ENCODE results near the gene ADORA2B.

Gene ADORA2B

GRCh38 chr17:16013943-16014407 lies 69.0 kb downstream of the ADORA2B start:
- peak; percentile 88 for ATAC-seq
- TF ChIP-seq BACH2 (CRISPR knock-in tag; IDR thresholded peaks at IDR 0.05; ENCODE audit: borderline replicate concordance), result no peak
- no peak for TF ChIP-seq ZFP30 (CRISPR knock-in tag; IDR thresholded peaks at IDR 0.05)
- no peak for TF ChIP-seq CSDC2 (CRISPR knock-in tag; IDR thresholded peaks at IDR 0.05)
- TF ChIP-seq PATZ1 (CRISPR knock-in tag; IDR thresholded peaks at IDR 0.05; ENCODE audit: borderline replicate concordance), result 0 out of 2 replicates have a peak, but pooled peaks have one; percentile 15
- no peak for TF ChIP-seq RARB (CRISPR knock-in tag; IDR thresholded peaks at IDR 0.05)
- TF ChIP-seq SNAI2 (CRISPR knock-in tag; IDR thresholded peaks at IDR 0.05), result no peak
- TF ChIP-seq OSR1 (CRISPR knock-in tag; IDR thresholded peaks at IDR 0.05), result no peak
- no peak for TF ChIP-seq ZNF565 (CRISPR knock-in tag; conservative IDR thresholded peaks at IDR 0.05; ENCODE audit: low read depth)
- no peak for TF ChIP-seq TCF4 (CRISPR knock-in tag; IDR thresholded peaks at IDR 0.05; ENCODE audit: borderline replicate concordance)
- no peak for TF ChIP-seq ZNF8 (CRISPR knock-in tag; IDR thresholded peaks at IDR 0.05)
- 0 out of 2 replicates have a peak, but pooled peaks have one; percentile 23 for TF ChIP-seq ISL1 (CRISPR knock-in tag; IDR thresholded peaks at IDR 0.05)
- no peak for TF ChIP-seq ZNF70 (CRISPR knock-in tag; IDR thresholded peaks at IDR 0.05)
- TF ChIP-seq GLIS3 (CRISPR knock-in tag; IDR thresholded peaks at IDR 0.05), result no peak
- no peak for TF ChIP-seq ARNTL (CRISPR knock-in tag; IDR thresholded peaks at IDR 0.05; ENCODE audit: borderline replicate concordance, low read depth)
- TF ChIP-seq, protein P1, sequence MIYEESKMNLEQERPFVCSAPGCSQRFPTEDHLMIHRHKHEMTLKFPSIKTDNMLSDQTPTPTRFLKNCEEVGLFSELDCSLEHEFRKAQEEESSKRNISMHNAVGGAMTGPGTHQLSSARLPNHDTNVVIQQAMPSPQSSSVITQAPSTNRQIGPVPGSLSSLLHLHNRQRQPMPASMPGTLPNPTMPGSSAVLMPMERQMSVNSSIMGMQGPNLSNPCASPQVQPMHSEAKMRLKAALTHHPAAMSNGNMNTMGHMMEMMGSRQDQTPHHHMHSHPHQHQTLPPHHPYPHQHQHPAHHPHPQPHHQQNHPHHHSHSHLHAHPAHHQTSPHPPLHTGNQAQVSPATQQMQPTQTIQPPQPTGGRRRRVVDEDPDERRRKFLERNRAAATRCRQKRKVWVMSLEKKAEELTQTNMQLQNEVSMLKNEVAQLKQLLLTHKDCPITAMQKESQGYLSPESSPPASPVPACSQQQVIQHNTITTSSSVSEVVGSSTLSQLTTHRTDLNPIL (CRISPR knock-in tag; IDR thresholded peaks at IDR 0.05; ENCODE audit: low read depth), result no peak

DNA sequence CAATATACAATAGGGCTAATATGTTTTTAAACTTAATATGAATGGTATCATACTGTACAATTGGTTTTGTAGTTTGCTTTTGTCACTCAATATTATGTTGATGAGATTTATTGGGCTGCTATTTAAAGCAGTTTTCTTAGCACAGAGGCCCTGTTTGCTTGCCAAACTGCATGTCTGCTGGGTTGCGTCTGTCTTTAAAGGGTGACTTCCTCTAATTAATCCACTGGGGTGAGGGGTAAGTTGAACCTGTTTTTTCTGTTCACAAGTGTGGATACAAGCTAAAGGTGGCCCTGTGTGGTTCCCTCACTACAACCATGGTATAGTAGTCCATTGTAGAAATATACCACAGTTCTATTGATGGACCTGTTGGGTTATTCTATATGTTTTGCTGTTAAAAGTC lies 74.4 kb downstream of the ADORA2B start:
- no peak for ATAC-seq
- TF ChIP-seq ZNF8 (CRISPR knock-in tag; IDR thresholded peaks at IDR 0.05) (no peak), ZFP3 (CRISPR knock-in tag; IDR thresholded peaks at IDR 0.05) (no peak), ARNTL (CRISPR knock-in tag; IDR thresholded peaks at IDR 0.05; ENCODE audit: borderline replicate concordance, low read depth) (no peak), PATZ1 (CRISPR knock-in tag; IDR thresholded peaks at IDR 0.05; ENCODE audit: borderline replicate concordance) (no peak), ZNF70 (CRISPR knock-in tag; IDR thresholded peaks at IDR 0.05) (no peak), ZC3H10 (CRISPR knock-in tag; IDR thresholded peaks at IDR 0.05) (no peak), CSDC2 (CRISPR knock-in tag; IDR thresholded peaks at IDR 0.05) (no peak), OSR1 (CRISPR knock-in tag; IDR thresholded peaks at IDR 0.05) (no peak), ZFP30 (CRISPR knock-in tag; IDR thresholded peaks at IDR 0.05) (no peak), TOX (CRISPR knock-in tag; IDR thresholded peaks at IDR 0.05; ENCODE audit: borderline replicate concordance) (no peak), ISL1 (CRISPR knock-in tag; IDR thresholded peaks at IDR 0.05) (no peak)
- TF ChIP-seq, protein P1 (CRISPR knock-in tag; IDR thresholded peaks at IDR 0.05; ENCODE audit: low read depth), result no peak

GRCh38 chr17:16023881-16024280 lies 79.0 kb downstream of the ADORA2B start:
- TF ChIP-seq ESRRG (CRISPR knock-in tag; IDR thresholded peaks at IDR 0.05) (no peak), ZNF565 (CRISPR knock-in tag; conservative IDR thresholded peaks at IDR 0.05; ENCODE audit: low read depth) (no peak), CSDC2 (CRISPR knock-in tag; IDR thresholded peaks at IDR 0.05) (no peak), BACH2 (CRISPR knock-in tag; IDR thresholded peaks at IDR 0.05; ENCODE audit: borderline replicate concordance) (no peak), ZFP30 (CRISPR knock-in tag; IDR thresholded peaks at IDR 0.05) (no peak), ZNF70 (CRISPR knock-in tag; IDR thresholded peaks at IDR 0.05) (no peak), TCF4 (CRISPR knock-in tag; IDR thresholded peaks at IDR 0.05; ENCODE audit: borderline replicate concordance) (no peak), PPARA (CRISPR knock-in tag; IDR thresholded peaks at IDR 0.05; ENCODE audit: borderline replicate concordance) (no peak)

DNA sequence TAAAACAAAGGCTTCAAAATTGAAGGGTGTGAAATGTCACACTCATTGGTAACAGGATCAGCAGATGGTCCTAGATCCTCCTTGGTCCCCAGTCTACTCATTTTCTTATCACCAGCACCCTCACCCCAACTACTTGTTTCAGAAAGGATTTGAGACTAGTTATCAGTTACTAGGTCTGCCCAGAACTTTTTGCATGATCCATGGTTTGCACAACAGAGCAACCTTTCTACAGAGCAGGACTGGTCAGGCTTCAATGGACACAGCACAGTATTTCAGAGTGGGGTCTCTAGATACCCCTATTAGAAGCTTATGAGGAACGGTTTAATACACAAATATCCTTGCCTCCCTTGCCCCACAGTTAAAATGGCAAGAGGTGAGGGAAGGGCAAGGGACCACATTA lies 80.3 kb downstream of the ADORA2B start:
- no peak for ATAC-seq
- TF ChIP-seq ISL1 (CRISPR knock-in tag; IDR thresholded peaks at IDR 0.05), result no peak
- TF ChIP-seq GLIS3 (CRISPR knock-in tag; IDR thresholded peaks at IDR 0.05), result no peak
- no peak for TF ChIP-seq ZFP3 (CRISPR knock-in tag; IDR thresholded peaks at IDR 0.05)

More at GRCh38 chr17:16023881-16024280, 79.0 kb downstream of the ADORA2B start:
- ATAC-seq, result no peak
